ENCODE results near the gene RNF32.

- no peak for TF ChIP-seq POLR2AphosphoS5 (IDR thresholded peaks at IDR 0.05; ENCODE audit: low read depth, low read length)
- TF ChIP-seq POLR2A (IDR thresholded peaks at IDR 0.05; ENCODE audit: low read depth, low read length) = no peak
- no peak for TF ChIP-seq TAF1 (IDR thresholded peaks at IDR 0.05; ENCODE audit: low read depth, low read length)
- no peak for TF ChIP-seq POU2F2 (IDR thresholded peaks at IDR 0.05; ENCODE audit: low read depth, low read length)
- TF ChIP-seq SPI1 (IDR thresholded peaks at IDR 0.05; ENCODE audit: low read depth, low read length) = no peak
- no peak for TF ChIP-seq PAX5 (IDR thresholded peaks at IDR 0.05; ENCODE audit: insufficient read depth, low read length, severe bottlenecking)
These were observed 61.8 kb downstream of the RNF32 start for GRCh38 chr7:156702399-156702798.

Measured in GM12891 (cell line).